DND-41 (cell line): ENCODE data around the gene PLPP1.

Experiments
- EZH2 ChIP-seq: IDR thresholded peaks from 3 replicates; pipeline ENCODE4 v1.6.1; 2012; ENCODE audit warnings: borderline replicate concordance, low read depth, mild to moderate bottlenecking, moderate library complexity, low read length, inconsistent platforms; ENCODE audit not compliant: severe bottlenecking
- TF ChIP-seq, protein P1 (sequence below): IDR thresholded peaks from 2 replicates; pipeline ENCODE4 v1.5.1; 2012; ENCODE audit warnings: borderline replicate concordance, low read length, moderate library complexity, mild to moderate bottlenecking; ENCODE audit not compliant: poor library complexity, severe bottlenecking; ENCODE audit errors: extremely low read depth

- TF ChIP-seq, protein P1, sequence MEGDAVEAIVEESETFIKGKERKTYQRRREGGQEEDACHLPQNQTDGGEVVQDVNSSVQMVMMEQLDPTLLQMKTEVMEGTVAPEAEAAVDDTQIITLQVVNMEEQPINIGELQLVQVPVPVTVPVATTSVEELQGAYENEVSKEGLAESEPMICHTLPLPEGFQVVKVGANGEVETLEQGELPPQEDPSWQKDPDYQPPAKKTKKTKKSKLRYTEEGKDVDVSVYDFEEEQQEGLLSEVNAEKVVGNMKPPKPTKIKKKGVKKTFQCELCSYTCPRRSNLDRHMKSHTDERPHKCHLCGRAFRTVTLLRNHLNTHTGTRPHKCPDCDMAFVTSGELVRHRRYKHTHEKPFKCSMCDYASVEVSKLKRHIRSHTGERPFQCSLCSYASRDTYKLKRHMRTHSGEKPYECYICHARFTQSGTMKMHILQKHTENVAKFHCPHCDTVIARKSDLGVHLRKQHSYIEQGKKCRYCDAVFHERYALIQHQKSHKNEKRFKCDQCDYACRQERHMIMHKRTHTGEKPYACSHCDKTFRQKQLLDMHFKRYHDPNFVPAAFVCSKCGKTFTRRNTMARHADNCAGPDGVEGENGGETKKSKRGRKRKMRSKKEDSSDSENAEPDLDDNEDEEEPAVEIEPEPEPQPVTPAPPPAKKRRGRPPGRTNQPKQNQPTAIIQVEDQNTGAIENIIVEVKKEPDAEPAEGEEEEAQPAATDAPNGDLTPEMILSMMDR, result no peak
- no peak for TF ChIP-seq EZH2
These were observed 142.1 kb downstream of the PLPP1 start for GRCh38 chr5:55392669-55393068.
